Transverse colon (tissue), 4 donors: Measurements from ENCODE around the gene OR8B8. TPM values are rescaled to one million over a fixed set of nuclear protein-coding genes. Genes with fewer than 3 reads are reported as not detected.

ENCODE experiments used
- DNase-seq: peaks from one replicate; pipeline ENCODE4 v3.0.0-alpha.2; 2019
- H3K27ac ChIP-seq, 4 donors: fragments of 200-600 bp; sonication (generic); 2 replicates each; pipeline ENCODE4 v1.5.1; 2016 to 2018; ENCODE audit warnings: inconsistent platforms in 4 of 4
- H3K27me3 ChIP-seq: fragments of 200-600 bp; sonication (generic); 2 replicates; pipeline ENCODE4 v1.5.1; 2017; ENCODE audit warnings: inconsistent platforms
- H3K36me3 ChIP-seq, 4 donors: fragments of 200-600 bp; sonication (generic); 2 replicates each; pipeline ENCODE4 v1.5.1; 2017 to 2019; ENCODE audit warnings: inconsistent platforms in 4 of 4
- H3K4me1 ChIP-seq, 4 donors: fragments of 200-600 bp; sonication (generic); 2 replicates each; pipeline ENCODE4 v1.5.1; 2017 to 2020; ENCODE audit warnings: inconsistent platforms in 4 of 4
- H3K4me3 ChIP-seq, 4 donors: fragments of 200-600 bp; sonication (generic); 1 replicate in 1 of 4; 2 replicates in 3 of 4; pipeline versions ENCODE4 v1.5.1 to v1.6.1; 2017 to 2019; ENCODE audit warnings: inconsistent platforms in 4 of 4
- H3K9me3 ChIP-seq, 2 donors: fragments of 200-600 bp; sonication (generic); 2 replicates each; pipeline ENCODE4 v1.5.1; 2017 to 2019; ENCODE audit warnings: inconsistent platforms in 2 of 2
- CTCF ChIP-seq, 5 experiments: fragments of 200-600 bp in 3 of 5; fragments of 450-650 bp in 2 of 5; sonication (generic) in 3 of 5; IDR thresholded peaks; 1 replicate in 2 of 5; 2 replicates in 3 of 5; pipeline ENCODE4 v1.5.1; 2016 to 2017; ENCODE audit warnings: antibody characterized with exemption in 5 of 5, inconsistent platforms in 3 of 5, mild to moderate bottlenecking in 2 of 5, moderate library complexity in 1 of 5
- EP300 ChIP-seq: sonication (generic); formaldehyde crosslinking; IDR thresholded peaks from one replicate; pipeline ENCODE4 v1.6.1; 2017; ENCODE audit warnings: antibody characterized with exemption, low read depth
- POLR2A ChIP-seq: fragments of 450-650 bp; IDR thresholded peaks from one replicate; pipeline ENCODE4 v1.6.1; 2016; ENCODE audit warnings: antibody characterized with exemption, mild to moderate bottlenecking, moderate library complexity
- POLR2AphosphoS5 ChIP-seq, 3 donors: sonication (generic); formaldehyde crosslinking; IDR thresholded peaks; one replicate each; pipeline ENCODE4 v1.6.1; 2016; ENCODE audit warnings: antibody characterized with exemption in 3 of 3
- WGBS, 2 donors: methylation state at CpG; one replicate each; pipeline ENCODE4 v1.1.5; 2018; ENCODE audit warnings: low coverage in 1 of 2; 5-methylcytosine and 5-hydroxymethylcytosine counted together
- in situ Hi-C, 4 donors: fragments of 200-750 bp; cut with MboI; loops; one replicate each; pipeline versions ENCODE4 v1.15.0 to v1.15.1; 2017; ENCODE audit warnings: low sequenced_read_pairs in 3 of 4, low pct_ligation_motif_present in 1 of 4, low pct_unique_long_range_greater_than_20kb in 1 of 4
- intact Hi-C: fragments of 100-400 bp; cut with DNase I; formaldehyde crosslinking; loops from one replicate; pipeline ENCODE4 v1.15.1; 2023; ENCODE audit warnings: low total_unique reads
- total RNA-seq, 4 donors: library from RNA; depleted of rRNA; stranded (reverse); fragments of >200 nt; gene quantifications; one replicate each; pipeline ENCODE4 v1.1.0, GENCODE V29; 2016

OR8B8 gene
- total RNA-seq, 4 donors from 2014 or later = not detected

DNA sequence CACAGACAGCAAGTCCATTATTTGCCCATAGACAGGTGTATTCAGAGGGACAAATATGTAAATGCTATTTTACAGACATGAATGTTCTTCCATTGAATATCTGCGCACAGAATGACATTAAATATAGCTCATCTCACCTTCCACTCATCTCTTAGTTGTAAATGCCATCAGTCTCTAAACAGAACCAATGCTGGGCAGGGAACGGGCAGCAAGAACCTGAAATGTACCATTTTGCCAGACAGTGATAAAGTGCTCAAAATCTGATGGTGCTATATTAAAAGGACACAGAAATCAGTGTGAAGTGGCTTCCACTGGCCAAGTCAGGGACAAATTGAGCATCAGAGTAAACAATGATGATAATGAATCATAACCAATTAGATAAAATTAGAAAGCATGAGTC, 10.8 kb downstream of the OR8B8 start:
- 82% methylated on average over 2 of the region's 2 CpGs; no CpG with 5 or more reads in 1 of the 2 donors for WGBS, 2 donors
- TF ChIP-seq CTCF (IDR thresholded peaks at IDR 0.05) (no peak), EP300 (no peak), POLR2A (no peak), POLR2AphosphoS5 (IDR thresholded peaks at IDR 0.05) (no peak)
- Histone ChIP-seq H3K36me3 (no peaks in the 10 kb centered on the region), H3K27me3 (no peaks in the 10 kb centered on the region), H3K9me3 (no peaks in the 10 kb centered on the region), H3K4me3 (no peak overlapping the region), H3K4me1 (no peaks in the 10 kb centered on the region), H3K27ac (no peak overlapping the region)
- no peak for DNase-seq
- intact Hi-C loops (no loop called here), in situ Hi-C loops (no loop called here)

GRCh38 chr11:124429599-124429998, 15.9 kb downstream of the OR8B8 start:
- Histone ChIP-seq H3K9me3 (no peaks in the 10 kb centered on the region), H3K4me3 (no peak overlapping the region), H3K27me3 (no peaks in the 10 kb centered on the region), H3K36me3 (no peaks in the 10 kb centered on the region), H3K27ac (no peak overlapping the region), H3K4me1 (no peaks in the 10 kb centered on the region)
- intact Hi-C loops = no loop called here
- DNase-seq = no peak
- in situ Hi-C loops = no loop called here
- 65% methylated on average over 2 of the region's 2 CpGs for WGBS, 2 donors
- TF ChIP-seq CTCF (IDR thresholded peaks at IDR 0.05) (no peak), POLR2A (no peak), EP300 (no peak), POLR2AphosphoS5 (IDR thresholded peaks at IDR 0.05) (no peak)

- 63 to 76% methylated on average over 2 of the region's 2 CpGs for WGBS, 2 donors
- Histone ChIP-seq H3K9me3 (no peaks in the 10 kb centered on the region), H3K36me3 (no peaks in the 10 kb centered on the region), H3K4me3 (no peak within 1 kb of the TSS), H3K27ac (no peak within 1 kb of the TSS), H3K27me3 (peaks cover 5% of the 10 kb centered on the region), H3K4me1 (no peaks in the 10 kb centered on the region)
- intact Hi-C loops = no loop called here
- TF ChIP-seq POLR2A = no peak
- no peak for TF ChIP-seq EP300
- no peak for TF ChIP-seq POLR2AphosphoS5 (IDR thresholded peaks at IDR 0.05)
- no peak for TF ChIP-seq CTCF (IDR thresholded peaks at IDR 0.05)
- in situ Hi-C loops = loop anchor here in 2 of 4 donors (25.0 kb wide), 2 partner anchors 413 to 438 kb away; partner anchors contain the start of gene ROBO3 (in 1 of the 2)
- DNase-seq = no peak
These were observed 21.0 kb downstream of the OR8B8 start, which contains the start of gene OR8B4 for GRCh38 chr11:124424384-124424921. Gene OR8B4, minus strand, starts transcription at chr11:124424871. Its CDS starts 0 bp downstream, at chr11:124424871.

GRCh38 chr11:124421043-124421442, 24.5 kb downstream of the OR8B8 start:
- WGBS, 2 donors = 74 to 76% methylated on average over 3 to 4 of the region's 4 CpGs
- H3K27ac ChIP-seq = no peak overlapping the region
- H3K36me3 ChIP-seq = no peaks in the 10 kb centered on the region
- no peak for DNase-seq
- H3K4me3 ChIP-seq = no peak overlapping the region
- TF ChIP-seq POLR2AphosphoS5 (IDR thresholded peaks at IDR 0.05) (no peak), POLR2A (no peak), CTCF (IDR thresholded peaks at IDR 0.05) (no peak), EP300 (no peak)
- peaks cover 5% of the 10 kb centered on the region for H3K27me3 ChIP-seq
- no peaks in the 10 kb centered on the region for H3K4me1 ChIP-seq
- intact Hi-C loops = no loop called here
- H3K9me3 ChIP-seq = no peaks in the 10 kb centered on the region
- in situ Hi-C loops = loop anchor here in 2 of 4 donors (25.0 kb wide), 2 partner anchors 416 to 441 kb away; partner anchors contain the start of gene ROBO3 (in 1 of the 2)
